AG04449 (cell line): ENCODE results near the gene GRAMD2A.

Experiments
- CTCF ChIA-PET: fragments of 350-600 bp; formaldehyde crosslinking; extraction: SDS; loops from one replicate; lab custom pipeline; 2021; ENCODE audit warnings: antibody characterized with exemption; lab: Yijun Ruan, JAX
- POLR2A ChIA-PET: fragments of 400-600, 350-600 bp; formaldehyde crosslinking; extraction: SDS; loops from one replicate; lab custom pipeline; 2020; ENCODE audit warnings: antibody characterized with exemption, inconsistent platforms; lab: Yijun Ruan, JAX
- DNase-seq: peaks from one replicate; pipeline ENCODE4 v3.0.0-alpha.2; 2010; ENCODE audit warnings: low read depth, low spot score
- H3K4me3 ChIP-seq: 2 replicates; pipeline ENCODE4 v1.5.1; 2011; ENCODE audit warnings: low read depth, mild to moderate bottlenecking, control low read depth, low read length
- CTCF ChIP-seq: IDR thresholded peaks from one replicate; pipeline ENCODE4 v1.5.1; 2011; ENCODE audit warnings: mild to moderate bottlenecking, moderate library complexity, low read length, control low read depth, inconsistent platforms; ENCODE audit not compliant: insufficient read depth; ENCODE audit errors: missing control alignments

GRAMD2A gene

GRCh38 chr15:72170691-72171090 is 26.9 kb downstream of the GRAMD2A start:
- no peak for TF ChIP-seq CTCF
- ChIA-PET CTCF (interaction anchor here (0.8 kb wide), 1 partner anchor 14 kb away, joined by 5 read pairs; no protein-coding TSS in a partner anchor), POLR2A (no interaction called here)
- H3K4me3 ChIP-seq: no peak overlapping the region
- no peak for DNase-seq

GRCh38 chr15:72169921-72170611 is 27.5 kb downstream of the GRAMD2A start:
- CTCF ChIA-PET: interaction anchor here (0.8 kb wide), 1 partner anchor 13 kb away, joined by 5 read pairs; no protein-coding TSS in a partner anchor
- DNase-seq: no peak
- no peak for TF ChIP-seq CTCF
- H3K4me3 ChIP-seq: no peak overlapping the region
- POLR2A ChIA-PET: no interaction called here

GRCh38 chr15:72169236-72169920 is 28.2 kb downstream of the GRAMD2A start:
- ChIA-PET CTCF (interaction anchor here (0.8 to 1.3 kb wide), 2 partner anchors 13 kb away, joined by 5 to 6 read pairs; no protein-coding TSS in a partner anchor), POLR2A (interaction anchor here (0.9 kb wide), 1 partner anchor 10 kb away, joined by 3 read pairs; no protein-coding TSS in a partner anchor)
- no peak overlapping the region for H3K4me3 ChIP-seq

GRCh38 chr15:72168808-72169190 is 28.8 kb downstream of the GRAMD2A start:
- CTCF ChIA-PET: interaction anchor here (1.3 kb wide), 1 partner anchor 12 kb away, joined by 6 read pairs; no protein-coding TSS in a partner anchor
- DNase-seq: no peak

More at GRCh38 chr15:72169236-72169920, 28.2 kb downstream of the GRAMD2A start:
- TF ChIP-seq CTCF: no peak
- no peak for DNase-seq

GRCh38 chr15:72168131-72168807 is 29.3 kb downstream of the GRAMD2A start:
- no peak overlapping the region for H3K4me3 ChIP-seq
- ChIA-PET CTCF (interaction anchor here (1.3 kb wide), 1 partner anchor 12 kb away, joined by 6 read pairs; no protein-coding TSS in a partner anchor), POLR2A (interaction anchor here (0.9 kb wide), 1 partner anchor 9 kb away, joined by 3 read pairs; no protein-coding TSS in a partner anchor)
- TF ChIP-seq CTCF: no peak
- no peak for DNase-seq

More at GRCh38 chr15:72168808-72169190, 28.8 kb downstream of the GRAMD2A start:
- TF ChIP-seq CTCF: no peak
- POLR2A ChIA-PET: interaction anchor here (0.9 kb wide), 1 partner anchor 10 kb away, joined by 3 read pairs; no protein-coding TSS in a partner anchor
- no peak overlapping the region for H3K4me3 ChIP-seq

GRCh38 chr15:72167445-72167844 is 30.1 kb downstream of the GRAMD2A start:
- no peak overlapping the region for H3K4me3 ChIP-seq
- TF ChIP-seq CTCF: no peak
- ChIA-PET CTCF (interaction anchor here (0.6 to 3.9 kb wide), 2 partner anchors 11 to 14 kb away, joined by 3 to 29 read pairs; no protein-coding TSS in a partner anchor), POLR2A (no interaction called here)
- DNase-seq: no peak
